Osteoblast (primary cell): ENCODE results near the gene ANXA11. TPM values are rescaled to one million over a fixed set of nuclear protein-coding genes. Genes with fewer than 3 reads are reported as not detected.
"Not testable (repeated sequence)": the region's sequence is repeated elsewhere in the genome, so short reads cannot be mapped to it uniquely, and the experiment has no call there.

Experiments used
- DNase-seq: peaks from one replicate; pipeline ENCODE4 v3.0.0; 2011; ENCODE audit warnings: low spot score, mixed read lengths; ENCODE audit not compliant: insufficient read length; ENCODE audit errors: missing footprints
- H2AFZ ChIP-seq: 2 replicates; pipeline ENCODE4 v1.6.0; 2011; ENCODE audit warnings: mild to moderate bottlenecking, low read length
- H3K27ac ChIP-seq: 2 replicates; pipeline ENCODE4 v1.5.1; 2011; ENCODE audit warnings: mild to moderate bottlenecking, low read depth, low read length, moderate library complexity
- H3K27me3 ChIP-seq: 2 replicates; pipeline ENCODE4 v1.6.0; 2012; ENCODE audit warnings: mild to moderate bottlenecking, control low read depth, inconsistent platforms, low read length, moderate library complexity; ENCODE audit not compliant: insufficient read depth
- H3K36me3 ChIP-seq: 2 replicates; pipeline ENCODE4 v1.5.1; 2011; ENCODE audit warnings: mild to moderate bottlenecking, low read length, control low read depth, moderate library complexity; ENCODE audit not compliant: insufficient read depth
- H3K4me1 ChIP-seq: 2 replicates; pipeline ENCODE4 v1.5.1; 2011; ENCODE audit warnings: mild to moderate bottlenecking, low read length, control low read depth, moderate library complexity; ENCODE audit not compliant: insufficient read depth
- H3K4me2 ChIP-seq: 2 replicates; pipeline ENCODE4 v1.6.0; 2011; ENCODE audit warnings: mild to moderate bottlenecking, low read length; ENCODE audit not compliant: insufficient read depth
- H3K4me3 ChIP-seq: fragments of 200-600 bp; sonication (generic); 3 replicates; pipeline ENCODE4 v1.5.1; 2012; ENCODE audit warnings: mild to moderate bottlenecking, low read length, inconsistent platforms; ENCODE audit not compliant: insufficient read depth
- H3K79me2 ChIP-seq: 2 replicates; pipeline ENCODE4 v1.6.0; 2012; ENCODE audit warnings: mild to moderate bottlenecking, low read length, control low read depth, inconsistent platforms; ENCODE audit not compliant: insufficient read depth
- H3K9me3 ChIP-seq: 2 replicates; pipeline ENCODE4 v1.5.1; 2011; ENCODE audit warnings: low read depth, low read length, control low read depth
- H4K20me1 ChIP-seq: 2 replicates; pipeline ENCODE4 v1.6.0; 2012; ENCODE audit warnings: mild to moderate bottlenecking, low read length, control low read depth; ENCODE audit not compliant: insufficient read depth
- total RNA-seq: library from RNA; depleted of rRNA; stranded (reverse); fragments of >200 nt; gene quantifications from 2 replicates; pipeline ENCODE4 v1.2.3, GENCODE V29; 2012
- TF ChIP-seq, protein P1 (sequence below): IDR thresholded peaks from 2 replicates; pipeline ENCODE4 v1.5.1; 2011; ENCODE audit warnings: mild to moderate bottlenecking, low read depth, low read length, moderate library complexity; ENCODE audit errors: extremely low read depth

Gene ANXA11
- total RNA-seq, 1 donor = 112 TPM

DNA sequence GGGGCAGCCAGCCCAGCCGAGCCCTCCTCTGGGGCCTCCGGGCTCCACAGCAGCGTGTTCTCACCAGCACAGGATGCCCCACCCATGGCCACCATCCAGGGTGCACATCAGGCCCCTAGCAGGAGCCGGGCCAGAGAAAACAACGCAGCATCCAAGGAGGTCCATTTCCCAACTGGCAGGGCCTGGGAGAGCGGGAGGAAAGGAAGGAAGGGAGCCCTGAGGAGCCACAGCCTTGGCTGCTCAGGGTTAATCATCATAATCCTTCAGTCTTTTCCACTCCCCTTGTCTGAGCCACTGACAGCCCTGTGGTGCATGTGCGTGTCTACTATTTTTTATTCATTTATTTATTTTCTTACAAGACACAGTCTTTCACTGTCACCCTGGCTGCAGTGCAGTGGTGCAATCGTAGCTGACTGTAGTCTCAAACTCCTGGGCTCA is 69.2 kb downstream of the ANXA11 start:
- Histone ChIP-seq H3K36me3 (no peaks in the 10 kb centered on the region), H3K9me3 (no peaks in the 10 kb centered on the region), H4K20me1 (peaks cover 3% of the 10 kb centered on the region), H3K27me3 (no peaks in the 10 kb centered on the region), H2AFZ (no peak overlapping the region), H3K27ac (peak overlapping the region; percentile 89), H3K4me2 (peak overlapping the region; percentile 30), H3K4me1 (peaks cover 40% of the 10 kb centered on the region), H3K79me2 (no peaks in the 10 kb centered on the region), H3K4me3 (peak overlapping the region; percentile 35)
- DNase-seq = peak; percentile 92
- TF ChIP-seq, protein P1, sequence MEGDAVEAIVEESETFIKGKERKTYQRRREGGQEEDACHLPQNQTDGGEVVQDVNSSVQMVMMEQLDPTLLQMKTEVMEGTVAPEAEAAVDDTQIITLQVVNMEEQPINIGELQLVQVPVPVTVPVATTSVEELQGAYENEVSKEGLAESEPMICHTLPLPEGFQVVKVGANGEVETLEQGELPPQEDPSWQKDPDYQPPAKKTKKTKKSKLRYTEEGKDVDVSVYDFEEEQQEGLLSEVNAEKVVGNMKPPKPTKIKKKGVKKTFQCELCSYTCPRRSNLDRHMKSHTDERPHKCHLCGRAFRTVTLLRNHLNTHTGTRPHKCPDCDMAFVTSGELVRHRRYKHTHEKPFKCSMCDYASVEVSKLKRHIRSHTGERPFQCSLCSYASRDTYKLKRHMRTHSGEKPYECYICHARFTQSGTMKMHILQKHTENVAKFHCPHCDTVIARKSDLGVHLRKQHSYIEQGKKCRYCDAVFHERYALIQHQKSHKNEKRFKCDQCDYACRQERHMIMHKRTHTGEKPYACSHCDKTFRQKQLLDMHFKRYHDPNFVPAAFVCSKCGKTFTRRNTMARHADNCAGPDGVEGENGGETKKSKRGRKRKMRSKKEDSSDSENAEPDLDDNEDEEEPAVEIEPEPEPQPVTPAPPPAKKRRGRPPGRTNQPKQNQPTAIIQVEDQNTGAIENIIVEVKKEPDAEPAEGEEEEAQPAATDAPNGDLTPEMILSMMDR = no peak

GRCh38 chr10:80133687-80134086 is 71.7 kb downstream of the ANXA11 start:
- not testable (repeated sequence) for H3K36me3 ChIP-seq, H3K79me2 ChIP-seq, H3K27me3 ChIP-seq, H4K20me1 ChIP-seq, DNase-seq, H2AFZ ChIP-seq, H3K27ac ChIP-seq, H3K9me3 ChIP-seq
- Histone ChIP-seq H3K4me2 (peak overlapping the region; percentile 83), H3K4me1 (peaks cover 40% of the 10 kb centered on the region), H3K4me3 (peak overlapping the region; percentile 75)

- no peaks in the 10 kb centered on the region for H3K36me3 ChIP-seq
- peak; percentile 68 for DNase-seq
- H3K4me3 ChIP-seq = peak overlapping the region; percentile 75
- no peaks in the 10 kb centered on the region for H3K9me3 ChIP-seq
- H3K4me1 ChIP-seq = peaks cover 38% of the 10 kb centered on the region
- TF ChIP-seq, protein P1 = no peak
- peak overlapping the region; percentile 63 for H2AFZ ChIP-seq
- no peaks in the 10 kb centered on the region for H4K20me1 ChIP-seq
- peak overlapping the region; percentile 83 for H3K4me2 ChIP-seq
- no peaks in the 10 kb centered on the region for H3K79me2 ChIP-seq
- no peaks in the 10 kb centered on the region for H3K27me3 ChIP-seq
- H3K27ac ChIP-seq = peak overlapping the region; percentile 57
These were observed 72.1 kb downstream of the ANXA11 start for GRCh38 chr10:80133206-80133605.

DNA sequence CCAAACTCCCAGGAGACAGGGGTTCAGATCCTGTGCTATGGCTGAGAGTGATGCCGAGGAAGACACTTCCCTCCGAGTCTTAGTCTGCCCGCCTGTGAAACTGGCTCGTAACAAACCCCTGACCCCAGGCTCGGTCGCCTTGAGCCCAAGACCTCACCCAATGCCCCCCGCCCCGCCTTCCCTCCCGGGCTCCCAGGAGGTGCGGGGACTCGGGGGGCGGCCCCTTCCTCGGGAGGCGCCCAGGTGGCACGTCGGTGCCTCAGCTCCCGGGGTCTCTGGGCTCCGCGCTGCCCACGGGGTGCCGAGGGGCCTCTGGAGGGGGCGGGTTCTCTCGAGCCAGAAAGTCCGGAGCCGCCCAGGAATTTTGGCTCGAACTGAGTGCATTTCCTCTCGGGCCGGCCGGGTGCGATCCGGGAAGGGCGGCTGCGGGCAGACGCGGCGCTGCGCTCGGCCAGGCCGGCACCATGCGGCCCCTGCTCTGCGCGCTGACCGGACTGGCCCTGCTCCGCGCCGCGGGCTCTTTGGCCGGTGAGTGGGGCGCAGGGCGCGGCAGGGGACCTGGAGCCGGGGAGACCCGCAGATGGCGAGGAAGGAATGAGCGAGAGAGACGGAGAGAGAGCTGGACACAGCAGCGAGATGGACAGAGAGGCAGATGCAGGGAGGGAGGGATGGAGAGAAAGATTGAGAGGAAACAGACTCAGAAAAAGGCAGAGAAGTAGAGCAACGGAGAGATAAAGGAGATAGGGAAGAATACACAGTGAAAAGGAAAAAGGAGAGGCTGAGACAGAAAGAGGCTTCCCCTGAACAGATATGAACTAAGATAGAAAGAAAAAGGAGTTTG is 72.8 kb downstream of the ANXA11 start, which contains the start of gene PLAC9:
Gene PLAC9, plus strand, starts transcription at position 432 of the 841 bp plus-strand sequence. Its CDS starts 33 bp downstream, at position 465.
- H3K4me3 ChIP-seq = peak within 1 kb of the TSS; percentile 75
- H3K27me3 ChIP-seq = no peaks in the 10 kb centered on the region
- H4K20me1 ChIP-seq = no peaks in the 10 kb centered on the region

More for the DNA sequence above, 72.8 kb downstream of the ANXA11 start, which contains the start of gene PLAC9:
- TF ChIP-seq, protein P1 = no peak
- Histone ChIP-seq H3K4me1 (peaks cover 35% of the 10 kb centered on the region), H3K36me3 (no peaks in the 10 kb centered on the region), H3K9me3 (no peaks in the 10 kb centered on the region), H3K4me2 (peak within 1 kb of the TSS; percentile 83), H3K79me2 (no peaks in the 10 kb centered on the region), H2AFZ (peak within 1 kb of the TSS; percentile 63), H3K27ac (peak within 1 kb of the TSS; percentile 57)
- peak; percentile 88 for DNase-seq
